ENCODE measurements around the gene SLC25A2.
A peak's percentile ranks its signal among the peaks of the same experiment; 100 is the strongest.

SLC25A2 gene

GRCh38 chr5:141298376-141298775 is 5.5 kb downstream of the SLC25A2 start:
- no peak for DNase-seq (ENCODE audit: low read depth, low spot score)
- in situ Hi-C loops (cut with HindIII; ENCODE audit: low sequenced_read_pairs) = no loop called here
- H3K4me3 ChIP-seq (ENCODE audit: low read depth, low read length) = no peak overlapping the region
- TF ChIP-seq CTCF (IDR thresholded peaks at IDR 0.05; ENCODE audit: low read depth, low read length) = no peak

GRCh38 chr5:141272906-141273305 is 30.9 kb downstream of the SLC25A2 start:
- in situ Hi-C loops (cut with HindIII; ENCODE audit: low sequenced_read_pairs) = no loop called here
- DNase-seq (ENCODE audit: low read depth, low spot score) = no peak
- no peak overlapping the region for H3K4me3 ChIP-seq (ENCODE audit: low read depth, low read length)
- no peak for TF ChIP-seq CTCF (IDR thresholded peaks at IDR 0.05; ENCODE audit: low read depth, low read length)

- H3K4me3 ChIP-seq (ENCODE audit: low read depth, low read length) = no peak overlapping the region
Observed at GRCh38 chr5:141269195-141269594, 34.7 kb downstream of the SLC25A2 start.

GRCh38 chr5:141261238-141261546 is 42.7 kb downstream of the SLC25A2 start:
- no peak for TF ChIP-seq CTCF (IDR thresholded peaks at IDR 0.05; ENCODE audit: low read depth, low read length)
- DNase-seq (ENCODE audit: low read depth, low spot score) = no peak
- in situ Hi-C loops (cut with HindIII; ENCODE audit: low sequenced_read_pairs) = no loop called here
- H3K4me3 ChIP-seq (ENCODE audit: low read depth, low read length) = no peak overlapping the region

More at GRCh38 chr5:141269195-141269594, 34.7 kb downstream of the SLC25A2 start:
- DNase-seq (ENCODE audit: low read depth, low spot score) = no peak
- TF ChIP-seq CTCF (IDR thresholded peaks at IDR 0.05; ENCODE audit: low read depth, low read length) = no peak
- in situ Hi-C loops (cut with HindIII; ENCODE audit: low sequenced_read_pairs) = no loop called here

- in situ Hi-C loops (cut with HindIII; ENCODE audit: low sequenced_read_pairs) = no loop called here
- no peak overlapping the region for H3K4me3 ChIP-seq (ENCODE audit: low read depth, low read length)
- DNase-seq (ENCODE audit: low read depth, low spot score) = peak; percentile 29
- TF ChIP-seq CTCF (IDR thresholded peaks at IDR 0.05; ENCODE audit: low read depth, low read length) = no peak
Observed at GRCh38 chr5:141260458-141261237, 43.2 kb downstream of the SLC25A2 start.

- H3K4me3 ChIP-seq (ENCODE audit: low read depth, low read length) = no peak overlapping the region
- in situ Hi-C loops (cut with HindIII; ENCODE audit: low sequenced_read_pairs) = no loop called here
- TF ChIP-seq CTCF (IDR thresholded peaks at IDR 0.05; ENCODE audit: low read depth, low read length) = no peak
- no peak for DNase-seq (ENCODE audit: low read depth, low spot score)
Observed at GRCh38 chr5:141258948-141259347, 44.9 kb downstream of the SLC25A2 start.
